HFFc6 (cell line): ENCODE results near the gene TRIM54. TPM values are rescaled to one million over a fixed set of nuclear protein-coding genes. Genes with fewer than 3 reads are reported as not detected.

Experiments
- DNase-seq: peaks from one replicate; pipeline ENCODE4 v3.0.0-alpha.2; 2018
- H3K27ac Mint-ChIP-seq: 2 replicates; pipeline ENCODE4 v1.8.0; 2020; ENCODE audit warnings: mild to moderate bottlenecking, mixed read lengths
- H3K27me3 Mint-ChIP-seq: 2 replicates; pipeline ENCODE4 v1.8.0; 2021; ENCODE audit warnings: mild to moderate bottlenecking, moderate library complexity, mixed read lengths; ENCODE audit not compliant: insufficient read depth
- H3K36me3 Mint-ChIP-seq: 2 replicates; pipeline ENCODE4 v1.8.0; 2021; ENCODE audit warnings: low read depth, mixed read lengths
- H3K4me1 Mint-ChIP-seq: 2 replicates; pipeline ENCODE4 v1.8.0; 2020; ENCODE audit warnings: low read depth, mixed read lengths
- H3K4me3 Mint-ChIP-seq: 2 replicates; pipeline ENCODE4 v1.8.0; 2020; ENCODE audit warnings: mild to moderate bottlenecking, moderate library complexity, mixed read lengths
- H3K9me3 Mint-ChIP-seq: 2 replicates; pipeline ENCODE4 v1.8.0; 2020; ENCODE audit warnings: mild to moderate bottlenecking, mixed read lengths
- CTCF ChIP-seq: fragments of 200-600 bp; sonication (generic); IDR thresholded peaks from 2 replicates; pipeline ENCODE4 v1.5.0; 2021; ENCODE audit warnings: antibody characterized with exemption, mild to moderate bottlenecking
- total RNA-seq, 6 experiments: library from RNA; stranded (reverse); fragmentation: NEBNext Ultra II Directional; extraction: Animal tissue kit (Norgen Biotek cat#: 25700); gene quantifications; 2 replicates in 1 of 6; 3 replicates in 5 of 6; pipeline ENCODE4 v1.2.3, GENCODE V29; 2021

The TRIM54 gene
- total RNA-seq, 6 experiments from 2014 or later: not detected

GRCh38 chr2:27353762-27354596 lies 71.8 kb downstream of the TRIM54 start:
- no peak for TF ChIP-seq CTCF
- Mint-ChIP-seq H3K4me1 (peaks cover 49% of the 10 kb centered on the region), H3K9me3 (no peaks in the 10 kb centered on the region), H3K36me3 (peaks cover 12% of the 10 kb centered on the region), H3K4me3 (peak overlapping the region; percentile 70), H3K27ac (peak overlapping the region; percentile 79), H3K27me3 (peaks cover 4% of the 10 kb centered on the region)
- DNase-seq: peak; percentile 52

- peak overlapping the region; percentile 70 for H3K4me3 Mint-ChIP-seq
- peaks cover 4% of the 10 kb centered on the region for H3K27me3 Mint-ChIP-seq
- H3K4me1 Mint-ChIP-seq: peaks cover 49% of the 10 kb centered on the region
- H3K9me3 Mint-ChIP-seq: no peaks in the 10 kb centered on the region
- H3K36me3 Mint-ChIP-seq: peaks cover 12% of the 10 kb centered on the region
- no peak for DNase-seq
- no peak for TF ChIP-seq CTCF
- H3K27ac Mint-ChIP-seq: peak overlapping the region; percentile 79
Observed at GRCh38 chr2:27354597-27354927, 72.3 kb downstream of the TRIM54 start.

- peaks cover 4% of the 10 kb centered on the region for H3K27me3 Mint-ChIP-seq
- H3K4me1 Mint-ChIP-seq: peaks cover 49% of the 10 kb centered on the region
- peak overlapping the region; percentile 99 for H3K27ac Mint-ChIP-seq
- no peaks in the 10 kb centered on the region for H3K9me3 Mint-ChIP-seq
- peaks cover 12% of the 10 kb centered on the region for H3K36me3 Mint-ChIP-seq
- peak overlapping the region; percentile 99 for H3K4me3 Mint-ChIP-seq
- TF ChIP-seq CTCF: no peak
- peak; percentile 57 for DNase-seq
Observed at GRCh38 chr2:27356056-27356381, 73.8 kb downstream of the TRIM54 start.

- DNase-seq: peak; percentile 94
- H3K4me1 Mint-ChIP-seq: peaks cover 48% of the 10 kb centered on the region
- no peaks in the 10 kb centered on the region for H3K9me3 Mint-ChIP-seq
- peak; percentile 40 for TF ChIP-seq CTCF
- peaks cover 4% of the 10 kb centered on the region for H3K27me3 Mint-ChIP-seq
- peaks cover 12% of the 10 kb centered on the region for H3K36me3 Mint-ChIP-seq
- peak within 1 kb of the TSS; percentile 99 for H3K27ac Mint-ChIP-seq
- H3K4me3 Mint-ChIP-seq: peak within 1 kb of the TSS; percentile 99
Observed at GRCh38 chr2:27356382-27357181, 74.4 kb downstream of the TRIM54 start, which contains the start of gene GTF3C2. Gene GTF3C2, minus strand, starts transcription at chr2:27356764. Its CDS starts 13,210 bp downstream, at chr2:27343554.

Other genes starting within 250 kb of the TRIM54 start
- 100 to 1,000 TPM; 119 to 162 (median 144) TPM for gene TMEM214, start 249.5 kb upstream of the TRIM54 start, total RNA-seq
- 10 to 100 TPM; 23.5 to 31.4 (median 28.6) TPM for gene AGBL5, start 230.8 kb upstream of the TRIM54 start, total RNA-seq
- 100 to 1,000 TPM; 500 to 565 (median 548) TPM for gene OST4, start 210.8 kb upstream of the TRIM54 start, total RNA-seq
- gene EMILIN1, start 203.8 kb upstream of the TRIM54 start, total RNA-seq: 100 to 1,000 TPM; 144 to 208 (median 183) TPM
- 1 to 10 TPM; 1.0 to 1.7 (median 1.6) TPM for gene KHK, start 195.7 kb upstream of the TRIM54 start, total RNA-seq
- under 1 TPM in 1 of 6 experiments, not detected in 5; 0.12 TPM for gene CGREF1, start 163.3 kb upstream of the TRIM54 start, total RNA-seq
- gene ABHD1, start 158.6 kb upstream of the TRIM54 start, total RNA-seq: not detected
- gene PREB, start 147.8 kb upstream of the TRIM54 start, total RNA-seq: 10 to 100 TPM; 43.4 to 50.7 (median 46.4) TPM
- gene PRR30, start 143.0 kb upstream of the TRIM54 start, total RNA-seq: not detected
- not detected for gene TCF23, start 133.4 kb upstream of the TRIM54 start, total RNA-seq
- 100 to 1,000 TPM in 5 of 6 experiments, 10 to 100 TPM in 1; 98.8 to 123 (median 116) TPM for gene ATRAID, start 70.4 kb upstream of the TRIM54 start, total RNA-seq
- 10 to 100 TPM; 23.6 to 32.6 (median 25.5) TPM for gene SLC5A6, start 70.2 kb upstream of the TRIM54 start, total RNA-seq
- gene CAD, start 65.1 kb upstream of the TRIM54 start, total RNA-seq: 10 to 100 TPM; 38.3 to 46.9 (median 42.8) TPM
- not detected for gene SLC30A3, start 19.4 kb upstream of the TRIM54 start, total RNA-seq
- gene DNAJC5G, start 7.0 kb upstream of the TRIM54 start, total RNA-seq: not detected
- gene UCN, start 26.0 kb downstream of the TRIM54 start, total RNA-seq: under 1 TPM; 0.46 to 0.88 (median 0.73) TPM
- 10 to 100 TPM; 72.5 to 89.8 (median 83.5) TPM for gene MPV17, start 40.7 kb downstream of the TRIM54 start, total RNA-seq
- gene GTF3C2, start 74.3 kb downstream of the TRIM54 start, total RNA-seq: 10 to 100 TPM; 42.9 to 53.0 (median 48.4) TPM
- gene EIF2B4, start 87.9 kb downstream of the TRIM54 start, total RNA-seq: 10 to 100 TPM; 44.5 to 48.4 (median 45.8) TPM
- gene SNX17, start 88.2 kb downstream of the TRIM54 start, total RNA-seq: 100 to 1,000 TPM; 140 to 160 (median 150) TPM
- gene ZNF513, start 98.3 kb downstream of the TRIM54 start, total RNA-seq: 10 to 100 TPM; 11.9 to 15.3 (median 12.8) TPM
- 10 to 100 TPM; 74.6 to 96.8 (median 87.8) TPM for gene PPM1G, start 127.2 kb downstream of the TRIM54 start, total RNA-seq
- gene NRBP1, start 146.2 kb downstream of the TRIM54 start, total RNA-seq: 100 to 1,000 TPM; 101 to 110 (median 108) TPM
- 1 to 10 TPM in 2 of 6 experiments, under 1 TPM in 4; 0.34 to 1.3 (median 0.65) TPM for gene KRTCAP3, start 160.0 kb downstream of the TRIM54 start, total RNA-seq
- 10 to 100 TPM in 5 of 6 experiments, 1 to 10 TPM in 1; 9.8 to 15.2 (median 13.2) TPM for gene IFT172, start 207.3 kb downstream of the TRIM54 start, total RNA-seq
- 1 to 10 TPM; 3.1 to 6.9 (median 5.4) TPM for gene FNDC4, start 212.8 kb downstream of the TRIM54 start, total RNA-seq
- gene GCKR, start 214.4 kb downstream of the TRIM54 start, total RNA-seq: not detected